HTERT RPE-1 (cell line): ENCODE data around the gene ZNF174.

ENCODE experiments used
- in situ Hi-C: fragments of 300-500 bp; cut with MboI; formaldehyde crosslinking; loops from 4 replicates; pipeline ENCODE4 v1.14.3; 2020; ENCODE audit warnings: low sequenced_read_pairs

ZNF174 gene

DNA sequence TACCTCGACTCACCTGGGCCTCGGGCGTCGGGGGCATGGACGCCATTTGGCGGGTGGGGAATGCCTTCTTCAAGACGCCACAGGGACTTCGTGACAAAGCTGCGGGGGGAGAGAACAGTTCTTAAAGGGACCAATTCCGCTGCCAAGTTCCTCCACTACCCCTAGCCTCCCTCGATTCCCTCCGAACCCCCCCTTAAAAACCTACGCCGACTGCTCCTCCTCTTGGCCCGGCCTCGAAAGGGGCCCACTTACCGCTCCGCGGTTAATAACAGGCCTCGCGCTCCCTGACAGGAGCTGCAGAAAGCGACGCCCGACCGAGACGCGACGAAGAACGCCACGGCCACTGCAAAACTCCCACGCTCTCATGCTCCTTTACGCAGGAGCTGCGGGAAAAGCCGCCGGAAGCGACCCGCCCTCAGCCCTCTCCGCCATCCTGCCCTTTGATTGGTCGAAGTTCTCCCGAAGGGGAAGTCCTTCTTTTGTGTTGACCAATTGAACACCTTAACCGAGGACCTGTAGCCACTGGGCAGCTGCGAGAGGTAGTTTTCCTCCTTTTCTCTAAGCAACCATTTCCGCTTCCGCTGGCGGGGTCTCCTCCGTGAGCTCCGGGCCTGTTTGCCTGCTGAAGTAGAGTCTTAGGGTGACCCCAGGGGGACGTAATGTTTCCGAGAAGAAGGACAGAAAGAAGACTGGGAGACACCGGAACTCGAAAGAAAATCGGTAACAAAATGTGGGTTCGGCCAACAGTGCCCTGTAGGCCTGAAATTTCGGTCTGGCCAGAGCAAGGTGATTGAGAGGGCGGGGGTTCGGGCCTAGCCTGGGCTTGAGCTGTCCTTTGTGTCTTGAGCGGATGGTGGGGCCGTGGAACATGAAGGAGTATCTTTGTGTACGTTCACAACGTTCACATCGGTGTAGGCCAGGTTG lies 42.4 kb downstream of the ZNF174 start, which contains the start of the genes NAA60 and ZNF597:
TSS of gene NAA60 (plus strand) at position 573 of the 924 bp plus-strand sequence. CDS start 32,548 bp downstream, outside the sequence.
TSS of gene ZNF597 (minus strand) at position 397 of the 924 bp plus-strand sequence. CDS start at position 46, 351 bp downstream.
- in situ Hi-C loops, result no loop called here

DNA sequence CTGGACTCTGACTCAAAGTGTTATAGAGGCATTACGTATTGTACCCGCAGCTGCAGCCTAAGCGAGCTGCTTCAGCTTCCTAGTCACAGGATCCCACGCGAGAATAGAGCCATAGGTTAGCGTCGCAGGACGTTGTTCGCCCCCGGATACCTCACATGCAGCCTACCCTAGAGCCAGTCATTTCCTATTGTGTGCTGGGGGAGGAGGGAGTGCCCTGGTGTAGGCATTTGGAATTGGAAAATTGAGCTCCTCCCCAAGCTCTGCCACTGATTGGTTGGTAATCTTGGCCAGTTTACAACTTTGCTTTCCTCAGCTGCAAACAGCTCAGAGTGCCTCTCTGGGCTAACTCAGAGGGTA lies 43.0 kb downstream of the ZNF174 start:
- in situ Hi-C loops, result no loop called here

DNA sequence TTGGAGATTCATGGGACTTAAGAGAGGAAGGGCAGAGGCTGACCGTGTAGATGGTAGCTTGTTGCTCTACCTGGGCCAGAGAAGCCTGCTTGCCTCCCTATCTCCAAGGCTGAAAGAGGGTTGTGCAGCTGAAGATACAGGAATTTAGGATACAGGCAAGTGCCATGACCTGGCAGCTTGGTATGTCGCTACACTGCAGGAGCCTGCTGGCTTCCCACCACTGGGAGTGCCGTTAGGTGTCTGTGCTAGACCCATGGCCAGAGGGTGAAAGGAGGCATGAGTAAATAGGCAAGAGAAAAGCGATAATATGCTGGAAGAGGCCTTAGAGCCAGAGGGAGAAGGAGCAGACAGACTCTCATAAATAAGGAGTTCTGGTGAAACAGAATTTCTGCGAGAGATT lies 53.1 kb downstream of the ZNF174 start:
- in situ Hi-C loops, result no loop called here

DNA sequence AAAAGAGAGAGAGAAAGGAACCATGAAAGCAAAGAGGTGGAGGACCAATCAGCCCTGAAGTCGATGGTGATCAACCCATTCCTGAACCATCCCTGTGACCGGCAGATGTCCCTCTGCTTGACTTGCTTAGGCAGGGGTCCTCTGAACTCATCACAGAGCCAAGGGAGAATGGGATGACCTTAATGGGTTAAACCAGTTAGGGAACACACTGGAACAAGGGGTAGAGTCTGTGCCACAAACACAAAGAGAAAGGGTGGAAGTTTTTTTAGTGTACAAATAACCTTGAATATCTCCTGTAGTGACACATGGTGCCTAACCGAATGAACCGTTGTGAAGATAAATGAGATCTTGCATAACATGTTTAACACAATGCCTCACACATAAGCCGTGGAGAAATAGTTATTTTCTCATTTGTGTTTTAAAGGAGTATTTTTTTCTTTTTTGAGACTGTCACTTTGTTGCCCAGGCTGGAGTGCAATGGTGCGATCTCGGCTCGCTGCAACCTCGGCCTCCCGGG lies 53.7 kb downstream of the ZNF174 start:
- in situ Hi-C loops, result no loop called here

DNA sequence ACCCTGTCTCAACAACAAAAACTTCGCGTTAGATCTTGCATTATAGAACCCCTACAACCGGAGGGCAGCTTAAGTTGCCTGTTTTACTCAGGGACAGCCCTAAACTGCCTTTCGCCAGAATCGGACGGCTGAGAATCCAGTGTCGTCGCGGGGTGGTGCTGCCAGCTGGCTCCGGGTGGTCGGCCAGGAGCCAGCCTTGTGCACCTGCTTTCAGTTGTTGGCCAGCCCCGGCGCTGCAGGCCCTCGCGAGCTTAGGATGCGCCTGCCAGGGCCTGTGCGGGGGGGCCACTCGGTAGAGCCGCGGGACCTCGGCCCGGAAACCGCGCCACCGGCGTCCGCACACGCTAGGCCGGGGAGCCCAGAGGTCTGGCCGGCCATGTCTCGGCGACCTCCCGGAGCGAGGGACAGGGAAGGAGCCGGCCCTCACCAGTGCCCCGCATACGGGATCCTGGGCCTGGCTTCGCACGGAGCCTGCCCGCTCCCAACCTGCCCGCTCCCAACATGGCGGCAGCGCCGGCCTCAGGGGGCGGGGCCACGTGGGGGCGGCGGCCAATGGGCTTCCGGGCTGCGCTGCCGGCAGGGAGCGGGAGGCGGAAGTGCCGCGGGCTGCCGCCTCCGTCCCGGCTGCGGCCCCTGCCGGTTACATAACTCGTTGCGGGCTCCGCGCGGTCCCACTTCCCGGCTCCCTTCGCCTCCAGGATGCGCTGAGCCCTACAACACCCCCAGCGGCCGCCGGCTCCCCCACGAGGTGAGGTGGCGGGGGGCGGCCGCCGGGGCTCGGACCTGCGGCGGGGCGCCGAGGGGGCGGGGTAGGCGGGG lies 56.6 kb downstream of the ZNF174 start:
- in situ Hi-C loops, result no loop called here

DNA sequence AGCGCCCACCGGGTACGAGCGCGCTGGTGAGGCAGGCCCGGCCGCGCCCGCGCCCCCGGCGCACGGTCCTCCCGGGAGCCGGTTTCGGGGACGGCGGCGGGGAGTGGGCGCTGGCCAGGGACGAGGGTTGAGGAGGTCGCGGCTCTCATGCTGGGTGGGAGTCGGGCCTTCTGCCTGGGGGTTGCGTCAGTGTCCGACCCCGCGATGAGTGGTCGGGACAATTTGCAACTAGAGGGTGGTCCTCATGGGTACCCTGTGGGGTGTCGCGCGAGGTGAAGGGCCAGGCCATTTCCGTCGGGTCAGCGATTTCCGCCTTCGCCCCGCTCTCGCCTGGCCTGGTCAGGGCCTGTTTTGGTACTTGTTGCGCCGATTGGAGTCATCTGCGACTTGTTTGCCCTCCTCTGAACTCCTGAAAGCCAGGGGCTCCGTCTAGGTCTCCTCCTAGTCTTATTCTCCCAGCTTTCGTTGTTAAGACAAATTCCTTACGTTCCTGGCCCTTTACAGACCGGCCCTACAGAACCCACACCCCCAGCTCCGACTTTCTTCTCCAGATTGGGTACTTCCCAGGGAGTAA lies 57.4 kb downstream of the ZNF174 start:
- in situ Hi-C loops, result no loop called here

DNA sequence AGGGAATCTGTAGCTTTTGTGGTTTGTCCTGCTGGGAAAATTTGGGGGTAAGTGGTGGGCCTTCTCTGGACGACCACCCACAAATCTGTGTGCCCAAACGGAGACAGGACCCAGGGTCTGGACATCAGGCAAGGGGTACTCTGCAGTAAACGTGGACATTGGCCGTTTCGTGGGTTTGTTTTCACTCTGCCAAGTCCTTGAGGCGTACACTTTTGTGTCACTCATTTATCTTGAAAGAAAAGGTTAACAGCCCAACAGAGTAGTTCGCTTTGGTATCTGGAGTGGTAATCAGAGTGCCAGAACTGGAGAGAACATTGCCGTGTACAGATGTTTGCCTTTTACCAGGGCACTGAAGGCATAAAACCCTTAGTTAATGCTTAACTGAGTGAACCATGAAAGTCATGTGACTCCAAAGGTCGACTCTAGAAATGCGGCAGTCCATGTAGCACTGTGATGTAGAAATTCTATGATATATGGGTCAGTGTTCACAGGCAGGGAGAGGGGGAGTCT lies 57.9 kb downstream of the ZNF174 start:
- in situ Hi-C loops, result no loop called here
